Testis (tissue), 3 donors: ENCODE measurements around the gene HOXD10. TPM values are rescaled to one million over a fixed set of nuclear protein-coding genes. Genes with fewer than 3 reads are reported as not detected.

Experiments
- DNase-seq: peaks from one replicate; pipeline ENCODE4 v3.0.0-alpha.2; 2019
- H3K27ac ChIP-seq, 2 donors: fragments of 200-600 bp; sonication (generic); one replicate each; pipeline ENCODE4 v1.5.1; 2019
- H3K27me3 ChIP-seq: fragments of 200-600 bp; sonication (generic); one replicate; pipeline ENCODE4 v1.5.1; 2019
- H3K36me3 ChIP-seq: fragments of 200-600 bp; sonication (generic); one replicate; pipeline ENCODE4 v1.5.1; 2017; ENCODE audit warnings: low read depth; ENCODE audit errors: missing control alignments
- H3K4me1 ChIP-seq: fragments of 200-600 bp; sonication (generic); one replicate; pipeline ENCODE4 v1.5.1; 2019
- H3K4me3 ChIP-seq, 2 donors: fragments of 200-600 bp; sonication (generic); one replicate each; pipeline ENCODE4 v1.5.1; 2017 to 2019
- H3K9me3 ChIP-seq: fragments of 200-600 bp; sonication (generic); one replicate; pipeline ENCODE4 v1.5.1; 2017
- CTCF ChIP-seq, 3 experiments: fragments of 450-650 bp in 2 of 3; fragments of 200-600 bp in 1 of 3; sonication (generic) in 1 of 3; IDR thresholded peaks; one replicate each; pipeline ENCODE4 v1.5.1; 2016 to 2019; ENCODE audit warnings: antibody characterized with exemption in 3 of 3, mild to moderate bottlenecking in 2 of 3, moderate library complexity in 1 of 3
- POLR2A ChIP-seq: fragments of 450-650 bp; IDR thresholded peaks from one replicate; pipeline ENCODE4 v1.6.1; 2017; ENCODE audit warnings: antibody characterized with exemption, mild to moderate bottlenecking, moderate library complexity
- WGBS, 2 donors: methylation state at CpG; one replicate each; pipeline ENCODE4 v1.1.5; 2018; 5-methylcytosine and 5-hydroxymethylcytosine counted together
- intact Hi-C: fragments of 100-400 bp; cut with DNase I; formaldehyde crosslinking; loops from one replicate; pipeline ENCODE4 v1.15.1; 2023; ENCODE audit warnings: low total_unique reads
- polyA plus RNA-seq: library from polyadenylated mRNA; stranded (reverse); fragments of 350-450 nt; fragmentation: Illumina TruSeq; extraction: RNeasy Lipid Tissue Mini Kit (QIAGEN cat#74804); gene quantifications from one replicate; pipeline ENCODE4 v1.2.3, GENCODE V29; 2014; ENCODE audit warnings: low read depth, low replicate concordance; ENCODE audit not compliant: insufficient read depth
- total RNA-seq, 2 donors: library from RNA; depleted of rRNA; stranded (reverse); fragments of >200 nt; gene quantifications; one replicate each; pipeline ENCODE4 v1.2.3, GENCODE V29; 2016

The HOXD10 gene
- total and polyA plus RNA-seq, 3 donors from 2014 or later, result 0.92 to 3.3 (median 2.7) TPM

GRCh38 chr2:176118601-176119339 lies 2.2 kb downstream of the HOXD10 start:
- peak; percentile 87 for DNase-seq
- Histone ChIP-seq H3K27me3 (no peaks in the 10 kb centered on the region), H3K36me3 (no peaks in the 10 kb centered on the region), H3K4me3 (peak overlapping the region; percentile 46 to 51), H3K4me1 (no peaks in the 10 kb centered on the region), H3K9me3 (no peaks in the 10 kb centered on the region), H3K27ac (peak overlapping the region; percentile 95 to 98)
- WGBS, 2 donors, result 6 to 12% methylated on average over 24 of the region's 24 CpGs
- TF ChIP-seq CTCF (IDR thresholded peaks at IDR 0.05) (peak; percentile 42 to 67 (median 61)), POLR2A (no peak)
- intact Hi-C loops, result no loop called here

GRCh38 chr2:176120364-176121189 lies 4.0 kb downstream of the HOXD10 start:
- intact Hi-C loops, result loop anchor here (10.0 kb wide), 1 partner anchor 1034 kb away; no protein-coding TSS in a partner anchor
- TF ChIP-seq POLR2A (no peak), CTCF (IDR thresholded peaks at IDR 0.05) (no peak)
- no peaks in the 10 kb centered on the region for H3K36me3 ChIP-seq
- H3K4me1 ChIP-seq, result no peaks in the 10 kb centered on the region
- WGBS, 2 donors, result 30 to 34% methylated on average over 13 of the region's 13 CpGs
- H3K4me3 ChIP-seq, result peak overlapping the region; percentile 76 to 78
- H3K27me3 ChIP-seq, result no peaks in the 10 kb centered on the region
- H3K27ac ChIP-seq, result peak overlapping the region; percentile 95 to 98
- no peak for DNase-seq
- no peaks in the 10 kb centered on the region for H3K9me3 ChIP-seq

GRCh38 chr2:176121190-176122051 lies 4.8 kb downstream of the HOXD10 start:
- intact Hi-C loops, result loop anchor here (10.0 kb wide), 1 partner anchor 1033 kb away; no protein-coding TSS in a partner anchor
- H3K4me1 ChIP-seq, result no peaks in the 10 kb centered on the region
- no peak for DNase-seq
- 5 to 8% methylated on average over 25 to 53 of the region's 53 CpGs for WGBS, 2 donors
- no peaks in the 10 kb centered on the region for H3K9me3 ChIP-seq
- no peak for TF ChIP-seq POLR2A
- no peak for TF ChIP-seq CTCF (IDR thresholded peaks at IDR 0.05)
- H3K27me3 ChIP-seq, result no peaks in the 10 kb centered on the region
- H3K36me3 ChIP-seq, result no peaks in the 10 kb centered on the region
- H3K27ac ChIP-seq, result peak overlapping the region; percentile 95 to 98
- H3K4me3 ChIP-seq, result peak overlapping the region; percentile 76 to 78

GRCh38 chr2:176122052-176122682 lies 5.6 kb downstream of the HOXD10 start:
- Histone ChIP-seq H3K4me3 (peak overlapping the region; percentile 76 to 78), H3K27me3 (no peaks in the 10 kb centered on the region), H3K27ac (peak overlapping the region; percentile 95 to 98), H3K36me3 (no peaks in the 10 kb centered on the region), H3K9me3 (no peaks in the 10 kb centered on the region), H3K4me1 (peaks cover 5% of the 10 kb centered on the region)
- intact Hi-C loops, result loop anchor here (10.0 kb wide), 1 partner anchor 1033 kb away; no protein-coding TSS in a partner anchor
- WGBS, 2 donors, result 0% methylated on average over 17 to 47 of the region's 47 CpGs
- no peak for TF ChIP-seq POLR2A
- peak in 1 of 3 experiments; percentile 10 for TF ChIP-seq CTCF (IDR thresholded peaks at IDR 0.05)
- no peak for DNase-seq
